ENCODE measurements around the gene KRT36.

Gene KRT36

GRCh38 chr17:41500131-41500911 lies 10.6 kb upstream of the KRT36 start:
- no peak for DNase-seq

GRCh38 chr17:41499714-41500113 lies 10.0 kb upstream of the KRT36 start:
- no peak for DNase-seq

DNA sequence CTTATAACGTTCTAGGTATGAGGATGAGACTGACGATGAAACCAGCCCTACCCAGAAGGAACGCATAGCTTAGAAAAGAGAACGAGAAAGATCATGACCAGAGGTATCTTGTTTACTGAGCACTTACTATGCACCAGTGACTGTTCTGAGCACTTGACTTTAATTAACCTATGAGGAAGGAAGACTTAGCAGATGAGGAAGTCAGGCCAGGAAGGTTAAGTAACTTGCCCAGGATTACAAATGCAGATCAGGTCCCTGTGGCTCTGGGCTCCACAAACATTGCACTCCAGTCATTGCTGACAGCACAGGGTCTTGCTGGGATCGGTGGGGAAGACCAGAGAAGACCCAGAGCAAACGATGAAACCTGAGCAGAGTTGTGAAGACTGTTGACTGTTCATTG lies 8.6 kb upstream of the KRT36 start:
- DNase-seq: no peak

DNA sequence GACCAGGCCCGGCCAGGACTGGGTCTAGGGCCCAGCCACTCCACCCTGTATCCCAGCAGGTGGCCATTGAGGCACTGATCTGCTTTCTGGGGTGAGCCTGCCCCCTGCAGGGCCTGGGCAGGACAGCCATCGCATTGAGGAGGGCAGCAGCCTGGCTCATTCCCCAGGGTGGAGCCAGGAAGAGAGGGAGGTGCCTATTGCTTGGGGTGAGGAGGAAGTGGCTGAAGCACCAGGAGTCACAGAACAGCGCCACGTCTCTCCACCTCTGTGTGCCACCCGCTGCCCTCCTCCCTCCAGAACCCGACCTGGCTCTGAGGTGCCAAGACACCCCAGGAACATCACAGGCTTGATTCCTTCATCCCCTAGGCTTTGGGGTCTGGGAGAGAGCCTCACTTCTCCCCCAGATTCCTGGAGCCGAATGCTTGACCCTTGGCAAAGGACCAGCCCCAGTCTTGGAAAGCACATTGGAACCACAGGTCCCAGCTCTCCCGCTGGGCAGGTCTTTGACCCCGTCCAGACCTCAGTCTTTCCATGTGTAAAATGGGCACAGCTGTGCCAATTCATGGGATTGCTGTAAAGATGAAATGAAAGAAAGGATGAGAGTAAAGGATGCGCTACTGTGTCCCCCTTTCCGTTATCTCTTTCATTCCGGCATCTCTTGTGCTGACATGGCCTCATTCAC lies 7.2 kb upstream of the KRT36 start:
- DNase-seq: peak; percentile 51

DNA sequence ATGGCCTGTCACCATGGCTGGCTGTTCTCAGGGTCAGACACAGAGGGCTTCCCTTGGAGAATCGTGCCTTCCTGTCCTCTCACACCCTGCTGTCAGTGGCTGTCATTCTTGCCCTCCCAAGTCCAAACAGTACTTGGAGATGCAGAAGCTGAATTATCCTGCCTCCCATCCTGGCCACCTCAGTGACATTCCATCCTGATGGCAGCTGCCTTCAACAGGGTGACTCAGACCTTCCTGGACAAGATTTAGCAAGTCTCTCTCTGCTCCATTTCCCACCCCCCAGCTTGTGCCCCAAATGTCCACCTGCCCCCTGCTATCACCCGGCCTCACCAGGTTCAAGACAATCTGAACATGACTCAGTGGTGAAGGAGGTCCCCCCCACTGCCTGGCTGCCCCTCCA lies 4.8 kb upstream of the KRT36 start:
- DNase-seq: no peak

DNA sequence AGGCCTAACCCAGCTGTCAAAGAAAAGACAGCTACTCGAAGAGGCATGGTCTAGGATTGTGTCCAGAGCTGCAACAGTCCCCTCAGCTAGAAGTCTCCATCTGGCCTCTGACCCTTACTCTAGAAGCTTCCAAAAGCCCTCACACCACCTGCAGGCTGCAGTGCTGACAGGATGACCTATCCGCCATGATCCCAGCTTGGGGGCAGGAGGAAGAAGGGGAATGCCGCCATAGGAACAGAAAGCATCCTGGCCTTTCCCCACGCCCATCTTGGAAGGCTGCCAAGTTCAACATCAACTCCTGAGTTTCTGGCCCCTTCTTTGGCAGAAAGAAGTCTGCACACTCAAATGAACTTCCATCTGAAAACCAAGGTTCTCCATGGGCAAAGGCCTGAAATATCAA lies 3.1 kb upstream of the KRT36 start:
- DNase-seq: no peak

GRCh38 chr17:41492351-41492750 lies 2.6 kb upstream of the KRT36 start:
- DNase-seq: no peak

DNA sequence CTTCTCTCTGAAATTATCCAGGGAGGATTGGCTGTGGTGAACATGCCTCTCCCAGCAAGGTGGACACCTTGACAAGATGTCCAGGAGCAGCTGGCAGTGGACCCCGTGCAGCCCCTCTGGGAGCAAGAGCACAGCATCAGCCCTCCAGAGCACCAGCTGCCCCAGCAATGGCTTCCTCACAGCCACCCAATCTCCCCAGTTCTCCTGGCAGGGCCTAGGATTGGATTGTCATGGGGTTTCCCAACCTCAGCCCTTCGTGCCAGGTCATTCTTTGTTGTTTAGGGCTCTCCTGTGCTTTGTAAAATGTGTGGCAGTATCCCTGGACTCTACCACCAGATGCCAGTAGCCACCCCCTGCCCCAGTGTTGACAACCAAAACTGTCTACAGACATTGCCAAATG lies 1.8 kb upstream of the KRT36 start:
- DNase-seq: no peak

DNA sequence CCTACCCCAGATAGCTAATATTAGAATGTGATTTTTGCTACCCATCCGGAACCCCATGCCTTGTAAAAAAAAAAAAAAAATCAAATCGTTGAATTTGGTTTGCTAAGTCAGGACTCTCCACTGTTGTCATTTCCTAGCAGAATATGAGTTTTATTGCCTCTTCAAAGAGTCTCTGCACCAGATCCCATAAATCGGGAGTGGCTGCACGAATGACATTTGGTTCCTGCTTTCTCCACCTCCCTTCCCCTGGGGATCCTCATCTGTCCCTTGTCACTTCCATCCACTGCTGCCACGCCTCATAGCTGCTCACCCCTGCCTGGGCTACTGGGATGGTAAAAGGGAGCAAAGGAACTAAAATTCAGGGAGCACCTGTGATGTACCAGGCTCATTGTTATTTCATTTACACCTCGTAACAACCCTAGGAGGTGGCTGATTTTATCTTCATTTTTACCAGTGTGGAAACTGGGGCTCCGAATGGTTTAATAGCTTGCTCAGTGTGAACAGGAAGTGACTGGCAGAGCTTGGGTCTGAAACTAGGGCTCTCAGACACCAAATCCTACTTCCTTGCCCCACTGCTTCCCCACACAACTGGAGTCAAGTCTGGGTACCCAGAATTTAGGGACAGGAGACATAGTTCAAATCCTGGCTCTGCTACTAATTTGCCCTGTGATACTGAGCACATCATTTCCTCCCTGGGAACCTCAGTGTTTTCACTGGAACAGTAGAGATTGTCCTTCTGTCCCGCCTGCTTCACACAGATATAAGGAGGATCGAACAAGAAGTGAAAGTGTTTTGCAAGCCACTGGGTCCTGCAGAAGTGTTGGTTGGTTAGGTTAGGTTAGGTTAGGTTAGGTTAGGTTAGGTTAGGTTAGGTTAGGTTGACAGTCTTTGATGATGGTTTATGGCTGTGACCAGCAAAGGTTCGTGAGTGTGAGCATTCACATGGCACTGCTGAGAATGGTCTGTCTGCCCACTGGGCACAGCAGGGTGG lies 585 bp upstream of the KRT36 start:
- DNase-seq: no peak

- no peak for DNase-seq
Observed at GRCh38 chr17:41486809-41487530, 2.7 kb downstream of the KRT36 start.

- DNase-seq: no peak
Observed at GRCh38 chr17:41486316-41486715, 3.4 kb downstream of the KRT36 start.

DNA sequence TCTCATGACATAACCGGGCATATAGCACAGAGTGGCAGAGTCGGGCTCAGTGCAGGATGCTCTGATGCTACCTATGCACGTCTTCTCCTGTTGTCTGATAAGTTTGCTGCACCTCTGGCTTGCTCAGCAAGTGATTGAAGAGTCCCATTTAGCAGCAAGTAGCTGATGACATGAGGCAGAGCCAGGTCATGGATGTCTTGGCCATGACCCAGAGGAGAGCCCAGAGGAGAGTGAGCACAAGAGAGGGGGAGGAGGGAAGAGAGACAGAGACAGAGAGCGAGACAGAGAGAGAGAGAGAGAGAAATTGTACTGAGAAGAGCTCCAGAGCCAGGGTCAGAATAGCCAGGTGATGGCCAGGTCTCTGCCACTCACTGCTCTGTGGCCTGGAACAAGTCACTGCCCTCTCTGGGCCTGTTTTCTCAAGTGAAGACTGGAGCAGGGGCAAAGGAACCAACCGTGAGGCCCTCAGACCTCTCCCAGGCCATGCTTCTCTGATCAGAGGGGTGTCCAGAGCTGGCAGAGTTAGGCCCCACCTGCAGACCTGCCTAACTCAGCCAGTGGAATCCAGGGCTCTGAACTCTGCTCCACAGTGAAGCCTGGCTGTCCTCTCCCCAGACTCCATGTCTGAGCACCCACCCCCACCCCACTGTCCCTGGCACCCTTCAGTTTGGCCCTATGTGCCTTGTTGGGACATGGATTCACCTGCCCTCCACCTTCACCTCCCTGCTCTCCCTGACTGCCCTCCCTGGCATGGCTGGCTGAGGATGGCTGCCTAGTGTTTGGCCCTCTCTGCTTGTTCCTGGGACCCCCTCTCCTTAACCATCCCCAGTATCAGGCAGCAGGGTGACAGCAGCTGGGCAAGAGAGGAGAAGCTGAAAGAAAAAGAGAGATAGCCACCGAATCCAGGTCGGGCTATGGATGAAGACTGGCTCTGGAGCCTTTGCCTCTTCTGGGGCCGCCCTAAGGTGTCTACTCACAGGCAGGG lies 4.5 kb downstream of the KRT36 start:
- DNase-seq: no peak

DNA sequence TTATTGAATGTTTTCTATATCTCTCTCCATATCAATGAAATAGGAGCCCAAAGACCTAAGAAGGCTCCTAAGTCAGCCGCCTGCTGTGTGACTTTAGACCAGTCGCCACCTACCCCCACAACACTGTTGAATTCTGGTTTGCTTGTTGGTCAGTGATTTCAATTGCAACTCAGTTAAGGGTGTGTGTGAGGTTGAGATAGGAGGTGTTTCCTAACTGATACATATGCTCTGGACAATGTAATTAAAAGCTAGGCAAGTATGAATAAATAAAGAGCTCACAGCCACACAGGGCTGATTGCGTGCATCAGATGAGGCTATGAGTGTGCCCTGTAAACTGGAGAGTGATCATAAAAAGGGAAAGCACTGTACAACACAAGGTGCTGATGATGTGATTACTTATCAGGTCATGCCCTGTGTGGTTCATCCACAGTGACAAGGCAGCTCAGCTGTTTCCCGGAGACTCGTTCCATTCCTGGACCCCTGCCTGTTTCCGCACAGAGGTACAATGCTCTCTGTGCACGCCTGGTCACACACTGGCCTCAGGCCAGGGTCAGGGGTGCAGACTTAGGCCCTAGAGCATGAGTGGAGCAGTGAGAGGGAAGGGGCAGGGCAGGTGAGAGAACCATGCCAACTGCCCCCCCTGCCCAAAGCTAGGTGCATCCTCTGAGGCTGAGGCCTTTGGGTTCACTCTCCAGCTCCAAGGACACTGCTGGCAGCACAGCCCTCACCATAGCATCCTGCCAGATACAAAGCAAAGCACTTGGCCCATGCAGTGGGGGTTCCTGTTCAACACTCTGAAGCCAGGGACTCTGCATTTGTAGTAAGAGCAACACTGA lies 5.5 kb downstream of the KRT36 start:
- DNase-seq: no peak

DNA sequence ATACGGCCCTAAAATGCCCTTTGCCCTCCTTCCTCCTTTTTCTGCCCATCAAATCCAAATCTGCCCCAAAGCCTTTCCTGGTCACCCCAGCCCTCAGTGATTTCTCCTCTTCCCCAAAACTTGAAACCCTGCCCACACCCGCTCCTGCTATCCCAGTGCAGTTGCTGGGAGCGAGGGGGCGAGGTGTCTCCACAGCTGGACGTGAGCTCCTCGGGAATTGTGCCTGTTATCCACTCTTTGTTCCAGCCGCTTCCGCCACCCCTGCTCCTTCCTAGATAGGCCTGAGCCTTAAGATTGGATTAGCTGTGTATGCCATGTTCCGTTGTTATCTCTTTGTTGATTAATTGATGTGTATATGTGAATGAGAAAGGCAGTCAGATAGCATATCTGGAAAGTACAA lies 6.2 kb downstream of the KRT36 start:
- no peak for DNase-seq

- no peak for DNase-seq
Observed at GRCh38 chr17:41481036-41481435, 8.7 kb downstream of the KRT36 start, which contains the start of gene KRT35. TSS of gene KRT35 (minus strand) at chr17:41481151. CDS start at chr17:41481097, 54 bp downstream.

DNA sequence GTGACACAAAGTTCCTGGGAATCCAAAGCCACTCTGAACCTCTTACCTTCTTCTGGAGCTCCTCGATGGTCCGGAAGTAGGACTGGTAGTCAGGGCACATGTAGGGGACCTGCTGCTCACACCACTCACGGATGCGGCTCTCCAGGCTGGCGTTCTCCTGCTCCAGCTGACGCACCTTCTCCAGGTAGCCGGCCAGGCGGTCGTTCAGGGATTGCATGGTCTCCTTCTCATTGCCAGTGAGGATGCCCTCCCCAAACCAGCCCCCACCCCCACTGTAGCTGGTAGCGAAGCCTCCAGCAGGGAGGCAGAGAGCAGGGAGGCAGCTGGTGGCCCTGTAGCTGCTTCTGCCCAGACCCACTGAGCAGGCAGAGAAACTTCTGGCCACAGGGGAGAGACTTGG lies 9.1 kb downstream of the KRT36 start:
- DNase-seq: no peak

GRCh38 chr17:41480136-41480535 lies 9.6 kb downstream of the KRT36 start:
- DNase-seq: no peak

DNA sequence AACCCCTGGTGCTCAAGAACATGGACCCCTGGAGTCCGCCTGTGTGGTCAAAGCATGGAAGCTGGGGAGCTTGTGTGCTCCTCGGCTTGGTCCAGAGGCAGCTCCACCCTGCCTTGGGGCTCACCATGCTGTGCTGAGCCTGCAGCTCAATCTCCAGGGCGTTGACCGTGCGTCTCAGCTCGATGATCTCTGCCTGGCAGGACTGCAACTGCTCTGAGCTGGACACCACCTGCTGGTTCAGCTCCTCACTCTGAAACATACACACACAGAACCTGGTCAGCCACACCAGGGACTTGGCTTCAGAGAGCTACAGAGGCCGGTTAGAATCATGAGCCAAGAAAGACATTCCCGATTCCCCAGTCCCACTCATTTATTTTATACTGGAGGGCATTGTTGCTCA lies 11.5 kb downstream of the KRT36 start:
- no peak for DNase-seq

GRCh38 chr17:41476866-41477815 lies 12.6 kb downstream of the KRT36 start:
- no peak for DNase-seq
